Umbilical cord (tissue), 2 donors: ENCODE measurements around the gene AQP11. TPM values are rescaled to one million over a fixed set of nuclear protein-coding genes. Genes with fewer than 3 reads are reported as not detected.
A peak's percentile ranks its signal among the peaks of the same experiment; 100 is the strongest.

Experiments
- DNase-seq: peaks from one replicate; pipeline ENCODE4 v3.0.0-alpha.2; 2015; ENCODE audit warnings: low spot score
- total RNA-seq: library from RNA; depleted of rRNA; stranded (reverse); fragments of >200 nt; gene quantifications from one replicate; pipeline ENCODE4 v1.2.3, GENCODE V29; 2014; ENCODE audit warnings: low replicate concordance; ENCODE audit not compliant: insufficient read depth

The AQP11 gene
- total RNA-seq, 1 donor from 2014 or later, result 4.1 TPM

DNA sequence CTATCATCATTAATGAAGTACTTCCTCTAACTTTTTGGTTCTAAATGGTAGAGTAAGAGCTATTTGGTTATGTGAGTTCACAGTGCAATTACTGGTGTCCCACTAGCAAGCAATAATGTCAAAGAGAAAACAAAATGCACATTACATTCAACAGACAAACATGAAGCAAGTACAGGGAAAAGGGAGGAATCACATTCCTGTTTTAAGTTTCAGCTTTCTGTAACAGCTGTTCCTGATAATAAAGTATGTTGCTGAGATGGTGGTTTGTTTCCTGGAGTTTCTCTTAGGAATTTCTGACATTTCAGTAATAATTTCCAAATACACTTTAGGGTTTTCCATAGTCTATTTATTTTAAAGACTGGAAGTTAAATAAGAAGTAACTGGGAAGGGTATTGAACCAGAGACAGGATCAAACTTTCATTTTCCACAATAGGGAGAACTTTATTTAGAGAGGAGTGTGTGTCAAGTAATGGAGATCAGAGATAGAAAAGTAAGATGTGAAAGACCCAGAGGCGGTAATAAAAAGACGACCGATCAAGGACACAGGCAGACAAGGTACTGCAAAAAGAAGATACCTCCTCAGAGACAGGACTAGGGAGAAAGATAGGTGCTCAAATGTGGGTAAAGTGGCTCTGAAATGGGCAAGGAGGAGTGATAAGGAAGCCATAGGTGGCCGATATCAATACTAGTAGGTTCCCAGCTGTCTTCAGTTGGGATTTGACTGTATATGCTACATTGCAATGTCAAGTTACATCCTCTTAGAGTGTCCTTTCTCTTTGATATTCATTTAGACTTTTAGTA is 68.7 kb downstream of the AQP11 start:
- peak; percentile 75 for DNase-seq

Other genes starting within 250 kb of the AQP11 start
- 20.2 TPM for gene PAK1, start 115.9 kb upstream of the AQP11 start, total RNA-seq
- 93.4 TPM for gene CLNS1A, start 47.8 kb downstream of the AQP11 start, total RNA-seq
- gene RSF1, start 230.8 kb downstream of the AQP11 start, total RNA-seq, result 65.2 TPM
- gene AAMDC, start 231.2 kb downstream of the AQP11 start, total RNA-seq, result 16.1 TPM